HS-5 (cell line): ENCODE data around the gene PALD1.

Source experiments
- DNase-seq: peaks from one replicate; pipeline ENCODE4 v3.0.0-alpha.2; 2012; ENCODE audit warnings: low read depth

PALD1 gene

DNA sequence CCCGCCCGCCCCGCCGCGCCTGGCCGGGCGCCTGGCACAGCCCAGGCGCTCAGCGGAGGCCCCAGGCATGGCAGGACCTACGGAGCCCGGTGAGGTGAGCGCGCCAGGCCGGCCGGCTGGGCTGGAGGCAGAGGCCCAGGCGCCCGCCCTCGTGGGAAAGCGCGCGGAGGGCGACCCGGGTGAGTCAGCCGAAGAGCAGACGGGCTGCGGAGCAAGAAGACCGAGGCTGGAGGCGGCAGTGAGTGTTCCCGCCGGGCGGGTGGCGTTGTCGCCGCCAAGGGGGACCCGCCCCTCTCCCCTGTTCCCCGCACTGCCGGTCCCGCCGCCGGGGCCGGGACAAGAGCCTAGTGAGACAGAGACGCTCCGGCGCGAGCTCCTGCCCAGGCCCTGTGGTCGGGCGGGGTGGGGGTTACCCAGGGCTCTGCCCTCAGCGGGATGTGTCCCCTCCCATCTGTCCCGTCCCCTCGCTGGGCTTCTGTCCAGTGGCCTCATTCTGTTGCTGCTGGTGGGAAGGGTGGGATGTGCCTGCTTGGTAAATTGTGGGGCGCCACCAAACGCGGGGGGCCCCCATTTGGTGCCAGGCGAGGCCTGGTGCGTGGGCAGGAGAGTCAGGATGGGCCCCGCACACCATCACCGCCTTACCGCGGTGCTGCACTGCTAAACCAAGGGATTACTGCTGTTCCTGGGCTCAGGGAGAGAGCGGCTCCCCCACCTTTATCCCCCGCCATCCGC is 20.1 kb upstream of the PALD1 start:
- DNase-seq: no peak

DNA sequence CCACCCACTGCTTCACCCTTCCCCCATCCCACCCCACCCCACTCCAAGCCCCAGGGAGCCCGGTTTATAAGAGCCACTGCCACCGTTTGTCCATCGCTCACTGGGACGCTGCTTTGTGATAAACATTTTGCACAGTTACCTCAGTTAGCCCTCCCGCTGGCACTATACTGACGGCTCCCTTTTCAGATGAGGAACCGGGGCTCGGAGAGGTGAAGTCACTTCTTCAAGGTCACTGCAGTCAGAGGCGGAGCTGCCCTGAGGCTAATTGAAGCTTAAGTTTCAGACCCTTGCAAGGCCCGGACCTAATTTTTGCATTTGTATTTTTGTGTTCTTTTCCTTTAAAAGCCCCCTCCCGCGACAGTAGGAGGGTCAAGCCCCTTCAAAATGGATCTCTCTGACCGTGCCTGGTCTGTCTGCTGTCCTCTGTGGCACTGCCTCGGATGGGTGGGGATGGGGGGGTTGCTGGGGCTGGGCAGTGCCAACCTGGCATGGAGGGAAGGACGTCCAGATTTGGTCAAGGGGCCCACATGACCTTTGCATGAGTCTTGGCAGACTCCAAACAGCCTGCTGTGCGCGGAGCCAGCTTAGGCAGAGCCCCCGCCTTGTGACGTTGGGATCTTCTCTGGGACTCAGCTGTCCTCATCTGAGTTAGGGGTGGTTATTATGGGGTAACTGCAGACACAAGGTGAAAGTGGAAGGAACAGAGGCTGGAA is 19.4 kb upstream of the PALD1 start:
- DNase-seq: no peak

DNA sequence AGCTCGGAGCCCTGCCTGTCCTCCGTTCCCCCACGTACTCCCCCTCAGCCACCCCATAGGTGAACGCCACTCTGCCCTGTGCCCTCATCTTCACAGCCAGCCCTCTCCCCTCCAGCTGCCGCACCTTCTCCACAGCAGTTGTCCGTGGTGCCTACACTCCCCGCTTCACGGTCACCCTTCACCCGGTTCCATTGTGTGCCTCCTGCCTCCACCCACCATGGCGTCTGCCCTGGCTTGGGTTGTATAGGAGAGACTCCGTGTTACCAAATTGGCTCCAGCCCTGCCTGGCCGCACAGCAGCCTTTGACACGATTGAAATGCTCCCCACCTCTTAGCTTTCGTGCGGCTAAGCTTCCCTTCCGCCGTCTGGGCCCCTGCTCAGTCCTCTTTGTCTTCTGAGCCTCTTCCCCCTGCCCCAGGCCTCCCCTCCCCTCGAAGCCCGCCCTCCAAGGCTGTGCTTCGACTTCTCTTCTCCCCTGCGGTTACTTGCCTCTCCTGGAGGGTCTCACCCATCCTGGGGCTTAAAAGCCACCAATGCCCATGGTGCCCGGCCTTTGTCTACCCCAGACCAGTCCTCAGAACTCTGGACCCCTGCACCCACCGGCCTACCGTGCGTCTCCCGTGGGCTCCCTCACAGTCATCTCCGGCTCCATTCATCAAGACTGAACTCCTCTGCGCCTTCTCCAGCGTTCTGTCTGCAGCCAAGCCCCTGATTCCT is 18.6 kb upstream of the PALD1 start:
- DNase-seq: no peak

DNA sequence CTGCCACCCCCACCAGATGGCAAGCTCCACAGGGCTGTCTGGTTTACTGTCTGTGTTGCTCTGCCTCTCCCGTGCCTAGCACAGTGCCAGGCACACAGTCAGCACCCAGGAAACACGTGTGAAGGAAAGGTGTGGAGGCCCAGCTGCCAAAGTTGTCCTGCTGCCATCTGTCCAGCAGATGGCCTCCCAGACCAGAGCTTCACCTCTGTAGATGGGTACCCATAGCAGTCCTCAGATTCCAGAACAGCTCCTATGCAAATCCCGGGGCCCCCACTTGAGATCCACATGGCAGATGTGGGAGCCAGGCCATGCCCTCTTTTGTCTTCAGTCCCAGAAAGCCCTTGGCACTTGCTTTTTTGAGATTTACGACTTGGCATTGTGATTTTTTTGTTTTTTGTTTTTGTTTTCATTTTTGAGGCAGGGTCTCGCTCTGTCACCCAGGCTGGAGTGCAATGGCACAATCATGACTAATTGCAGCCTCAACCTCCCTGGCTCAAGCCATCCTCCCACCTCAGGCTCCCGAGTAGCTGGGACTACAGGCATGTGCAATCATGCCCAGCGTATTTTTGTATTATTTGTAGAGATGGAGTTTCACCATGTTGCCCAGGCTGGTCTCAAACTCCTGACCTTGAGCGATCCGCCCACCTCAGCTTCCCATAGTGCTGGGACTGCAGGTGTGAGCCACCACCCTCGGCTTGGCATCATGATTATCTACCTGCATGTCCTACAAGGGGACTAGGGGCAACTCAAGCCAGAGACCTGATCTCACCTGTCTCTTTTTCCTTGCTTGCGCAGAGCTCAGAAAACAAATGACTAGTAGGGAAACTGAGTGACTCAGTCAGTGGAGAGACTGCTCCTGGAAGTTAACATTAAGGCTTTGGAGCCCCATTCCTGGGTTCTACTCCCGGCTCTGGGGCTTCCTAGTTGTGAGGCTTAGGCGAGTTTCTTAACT is 16.9 kb upstream of the PALD1 start:
- no peak for DNase-seq

DNA sequence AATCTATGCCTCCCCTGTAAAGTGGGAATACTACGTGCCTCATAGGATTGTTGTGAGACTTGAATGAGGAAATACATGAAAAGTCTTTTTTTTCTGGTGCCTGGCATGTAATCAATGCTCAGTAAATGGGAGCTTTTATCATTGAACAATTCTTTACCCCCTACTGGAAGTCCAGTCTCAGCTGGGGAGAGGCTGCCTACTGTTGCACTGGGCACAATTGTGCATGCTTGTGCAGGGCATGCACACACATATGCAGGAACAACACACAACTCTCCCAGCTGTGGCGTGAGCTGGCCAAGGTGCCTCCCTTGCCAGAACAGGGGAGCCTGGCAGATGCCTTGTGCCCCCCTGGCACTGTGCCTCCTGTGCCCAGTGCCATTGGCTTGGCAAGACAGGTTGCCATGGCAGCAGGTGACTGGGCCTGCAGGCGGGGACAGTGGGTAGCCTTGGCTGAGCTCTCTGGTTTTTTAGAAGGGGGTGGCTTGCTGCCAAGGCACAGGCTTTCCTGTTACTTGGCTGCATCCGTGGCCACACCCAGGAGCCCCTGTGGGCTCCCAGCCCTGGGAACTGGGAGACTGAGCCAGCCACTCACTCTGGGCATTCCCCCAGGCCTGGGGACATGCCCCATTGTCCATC is 16.1 kb upstream of the PALD1 start:
- no peak for DNase-seq

DNA sequence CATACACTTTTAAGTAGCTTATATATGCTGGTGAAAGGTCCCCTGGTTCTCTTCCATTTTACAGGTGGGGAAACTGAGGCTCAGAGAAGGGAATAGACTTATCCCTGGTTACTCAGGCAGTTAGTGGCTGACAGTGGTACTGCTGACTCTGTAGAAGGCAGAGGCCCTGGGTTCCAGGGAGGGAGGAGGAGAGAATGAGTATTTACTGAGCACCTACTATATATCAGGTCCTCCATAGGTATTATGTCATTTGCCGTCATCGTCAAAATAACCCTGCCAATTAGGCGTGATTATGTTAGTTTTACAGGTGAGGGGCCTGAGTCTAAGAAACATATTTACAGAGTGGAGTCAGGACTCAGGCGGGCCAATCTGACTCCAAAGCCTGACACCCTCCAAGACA is 13.3 kb upstream of the PALD1 start:
- no peak for DNase-seq

DNA sequence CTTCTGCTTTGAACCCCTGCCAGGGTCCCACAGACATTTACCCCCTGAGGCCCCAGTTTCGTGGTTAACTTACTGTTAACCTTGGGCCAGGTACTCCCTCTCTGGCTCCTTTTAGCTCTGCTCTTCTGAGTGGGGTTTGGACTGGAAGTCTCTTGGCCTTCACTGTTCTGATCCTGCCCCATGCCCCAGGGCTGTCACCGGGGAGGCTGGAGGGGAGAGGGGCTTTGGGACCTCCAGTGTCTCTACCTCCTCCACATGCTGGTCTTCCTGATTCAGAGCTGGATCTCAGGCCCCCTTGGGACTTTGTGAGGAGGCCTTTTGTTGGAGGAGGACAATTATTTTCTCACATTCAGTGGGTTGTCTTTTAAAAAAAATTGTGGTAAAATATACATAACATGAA is 12.7 kb upstream of the PALD1 start:
- DNase-seq: no peak

DNA sequence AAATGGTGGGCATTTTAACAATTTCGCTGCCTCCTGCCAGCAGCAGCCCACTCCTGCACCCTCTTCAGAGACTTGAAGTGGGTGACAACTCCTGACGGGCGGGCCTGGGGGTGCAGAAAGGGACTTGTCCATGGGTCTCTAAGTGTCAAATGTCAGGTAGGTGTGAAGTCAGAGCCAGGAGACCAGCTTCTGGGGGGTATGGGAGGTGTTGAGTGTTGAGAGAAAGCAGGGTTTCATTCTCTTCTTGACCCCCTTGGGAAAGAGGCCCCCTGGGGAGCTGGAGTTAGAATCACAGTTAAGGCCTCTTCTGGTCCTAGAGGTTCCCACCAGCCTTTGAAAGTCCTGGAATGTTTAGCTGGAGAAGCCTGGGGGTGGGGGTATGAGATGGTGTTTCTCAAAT is 11.6 kb upstream of the PALD1 start:
- DNase-seq: no peak

DNA sequence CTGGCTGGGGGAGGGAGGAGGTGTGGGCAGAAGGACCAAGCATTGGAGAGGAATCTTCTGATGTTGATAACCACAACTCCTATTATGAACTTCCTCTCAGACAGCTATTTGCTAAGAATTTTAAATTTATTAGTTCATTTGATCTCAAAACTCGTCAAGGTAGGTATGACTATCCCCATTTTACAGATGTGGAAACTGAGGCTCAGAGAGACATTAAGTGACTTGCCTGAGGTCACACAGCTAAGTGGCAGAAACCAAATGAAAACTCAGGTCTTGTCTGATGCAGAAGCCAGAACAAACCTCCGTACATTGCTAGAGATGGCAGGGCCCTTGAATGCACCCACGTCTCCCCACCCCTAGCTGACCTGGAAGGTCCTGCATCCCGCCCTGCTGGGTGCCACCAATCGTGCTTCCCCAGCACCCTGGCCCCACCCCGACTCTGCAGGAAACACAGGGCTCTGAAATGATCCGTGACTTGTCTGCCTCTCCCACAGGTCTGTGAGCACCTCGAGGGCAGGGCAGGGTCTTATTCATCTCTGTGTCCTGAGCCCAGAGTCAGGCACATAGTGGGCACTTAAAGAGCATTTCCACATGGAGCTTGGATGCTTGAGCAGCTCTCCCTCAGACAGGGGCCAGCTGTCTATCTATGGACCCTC is 5.6 kb upstream of the PALD1 start:
- no peak for DNase-seq

DNA sequence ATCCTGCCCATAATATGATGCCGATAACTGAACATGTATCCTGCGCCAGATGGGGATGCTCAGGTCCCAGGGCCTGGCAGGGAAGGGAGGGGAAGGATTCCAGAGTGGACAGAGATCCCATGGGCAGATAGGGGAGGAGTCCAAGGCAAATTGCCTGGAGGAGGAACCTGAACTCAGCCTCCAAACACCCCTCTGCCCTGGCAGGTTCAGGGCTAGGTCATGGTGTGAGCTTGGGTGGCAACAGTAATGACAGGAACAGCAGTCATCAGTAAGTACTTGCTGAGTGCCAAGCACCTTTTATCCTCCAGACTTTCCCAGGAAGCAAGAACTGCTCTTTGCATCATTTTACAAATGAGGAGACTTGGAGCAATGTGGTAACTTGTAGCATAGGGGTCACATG is 3.8 kb upstream of the PALD1 start:
- no peak for DNase-seq

DNA sequence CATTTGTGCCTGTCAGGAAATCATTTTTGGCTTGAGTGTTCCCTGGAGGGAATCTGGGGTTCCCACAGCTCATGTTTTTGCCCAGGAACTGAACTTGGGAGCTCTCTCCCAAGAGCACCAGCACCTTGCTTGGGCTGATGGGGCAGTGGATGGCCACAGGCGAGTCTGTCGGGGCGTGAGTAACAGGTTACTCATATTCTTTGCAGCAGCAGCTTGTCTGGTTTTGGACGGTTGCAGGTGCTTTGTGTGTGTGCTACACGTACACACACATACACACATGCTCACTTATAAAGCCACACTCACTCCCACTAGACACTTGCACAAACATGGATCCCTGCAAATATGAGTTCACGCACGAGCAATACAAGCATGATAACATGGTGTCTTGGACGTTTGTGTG is 2.9 kb upstream of the PALD1 start:
- no peak for DNase-seq

DNA sequence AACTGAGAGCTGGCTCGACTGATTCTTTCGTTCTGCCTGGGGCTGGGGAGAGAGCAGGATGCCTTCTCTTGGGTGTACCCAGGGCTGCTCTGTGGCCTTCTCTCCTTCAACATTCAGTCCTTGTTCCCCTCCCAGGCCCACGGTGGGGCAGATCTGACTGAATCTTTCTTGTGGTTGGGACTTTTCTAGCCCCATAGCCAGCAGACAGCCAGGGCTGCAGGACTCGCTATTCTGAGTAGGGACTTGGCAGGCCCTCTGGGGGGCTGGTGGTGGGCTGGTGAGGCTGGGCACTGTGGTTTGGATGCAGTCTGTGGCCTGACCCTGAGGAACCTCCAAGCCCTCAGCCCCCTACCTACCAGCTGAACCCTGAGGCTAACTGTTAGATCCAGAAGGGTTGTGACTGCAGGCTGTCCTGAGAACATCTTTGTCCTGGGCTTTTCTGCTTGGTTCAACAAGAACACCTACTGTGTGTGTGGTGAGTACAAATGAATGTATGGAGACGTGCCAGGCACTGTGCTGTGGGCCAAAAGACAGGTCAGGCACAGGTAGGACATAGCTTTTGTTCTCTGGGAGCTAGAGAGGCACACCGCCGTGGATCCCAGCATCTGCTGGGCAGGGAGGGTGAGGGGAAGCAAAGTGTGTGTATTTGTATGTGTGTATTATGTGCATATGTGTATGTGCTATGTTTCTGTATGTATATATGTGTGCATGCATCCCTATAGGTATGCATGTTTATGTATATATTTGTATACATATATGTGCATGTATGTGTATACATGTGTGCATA is 2.1 kb upstream of the PALD1 start:
- no peak for DNase-seq

DNA sequence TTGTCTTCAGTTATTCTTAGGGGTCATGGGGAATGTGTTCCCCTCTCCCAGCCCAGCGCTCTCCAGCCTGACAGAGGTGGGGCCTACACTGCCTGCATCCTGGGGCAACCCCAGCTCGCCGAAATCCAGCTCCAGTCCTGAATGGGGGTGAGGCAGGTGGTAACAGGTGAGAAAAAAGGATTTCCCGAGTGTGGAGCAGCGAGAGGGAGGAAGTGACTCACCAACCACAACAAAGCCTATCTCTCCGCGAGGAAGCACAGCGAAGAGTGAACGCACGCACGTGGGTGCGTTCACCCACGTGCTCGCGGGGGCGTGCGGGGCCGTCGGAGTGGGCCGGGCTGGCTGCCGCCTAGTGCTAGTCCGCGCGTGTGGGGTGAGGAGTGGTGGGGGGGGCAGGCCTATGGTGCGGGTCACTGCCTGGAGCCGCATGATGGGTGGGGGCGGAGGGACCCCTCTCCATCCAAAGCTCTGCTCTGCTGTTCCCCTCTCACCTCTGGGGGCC is 855 bp upstream of the PALD1 start:
- DNase-seq: no peak

DNA sequence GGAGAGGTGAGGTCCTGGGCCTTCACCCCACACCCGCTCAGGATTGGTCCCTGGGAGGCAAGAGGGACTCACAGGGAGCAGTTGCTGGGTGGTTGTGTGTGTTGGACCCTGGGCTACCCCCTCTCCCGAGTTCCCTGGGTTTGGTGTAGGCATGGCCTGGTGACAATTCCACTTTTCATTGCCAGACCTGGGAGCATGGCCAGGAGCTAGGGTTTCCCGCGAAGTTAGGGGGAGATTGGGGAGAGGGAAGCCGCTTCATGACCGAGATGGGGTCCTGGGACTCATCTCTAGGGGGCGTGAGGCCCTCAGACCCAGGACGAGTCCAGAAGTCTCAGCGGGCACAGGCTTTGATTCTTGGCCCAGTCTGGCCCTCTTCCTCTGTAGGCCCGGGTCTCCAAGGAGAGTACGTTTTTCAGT is 606 bp downstream of the PALD1 start:
- no peak for DNase-seq

DNA sequence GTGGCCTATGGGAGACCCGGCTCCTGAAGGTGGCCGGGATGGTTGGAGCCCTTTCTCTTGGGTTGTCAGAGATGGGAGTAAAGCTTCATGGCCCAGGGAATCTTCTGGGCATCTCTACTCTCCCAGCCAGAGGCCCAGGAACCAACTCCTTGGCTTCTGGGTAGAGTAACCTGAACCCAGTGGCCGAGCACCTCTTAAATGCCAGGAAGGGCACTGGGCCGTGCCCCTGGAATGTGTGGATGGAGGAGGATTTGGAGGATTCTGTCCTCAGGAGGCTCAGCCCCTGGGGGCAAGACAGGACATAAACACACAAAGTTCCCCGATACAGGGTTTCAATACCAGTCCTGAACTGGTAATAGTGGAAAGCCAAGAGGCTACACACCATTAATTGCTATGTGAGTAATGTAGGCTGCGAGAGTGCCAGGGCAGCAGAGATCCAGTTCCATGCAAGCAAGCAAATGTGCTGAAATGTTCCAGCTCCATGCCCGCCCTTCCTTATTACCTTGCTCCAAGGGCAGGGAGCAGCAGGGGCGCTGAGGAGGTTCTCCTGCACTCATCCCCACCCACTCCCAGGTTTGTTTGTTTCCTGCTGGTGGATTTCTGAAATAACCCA is 1.2 kb downstream of the PALD1 start:
- DNase-seq: no peak

DNA sequence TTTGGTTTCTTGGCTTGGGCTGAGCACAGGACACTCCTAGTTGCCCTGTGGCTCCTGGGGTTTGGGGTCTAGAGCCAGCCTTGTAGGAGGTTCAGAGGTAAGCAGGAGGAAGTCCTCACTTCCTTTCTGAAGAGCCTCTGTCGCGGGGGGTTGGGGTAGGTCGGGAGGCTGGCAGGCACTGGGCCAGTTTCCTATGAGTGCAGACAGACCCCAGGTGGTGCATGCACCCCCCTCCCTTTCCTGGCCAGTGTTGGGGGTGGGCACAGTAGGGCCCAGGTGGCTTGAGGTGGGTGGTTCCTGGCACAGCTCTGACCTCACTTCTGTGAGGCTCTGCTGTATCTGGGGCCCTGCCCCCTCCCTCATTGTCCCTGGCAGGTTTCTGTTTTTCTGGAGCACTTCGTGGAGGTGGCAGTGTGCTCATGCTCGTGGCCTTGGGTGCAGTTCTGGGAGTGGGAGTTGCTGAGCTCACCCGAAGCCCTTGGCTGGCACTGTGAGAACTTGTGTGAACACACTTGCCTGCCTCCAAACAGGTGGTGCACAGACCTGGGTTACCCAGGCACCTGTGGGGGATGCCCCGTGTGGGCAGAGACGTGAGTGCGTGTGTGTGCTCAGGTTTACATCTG is 1.8 kb downstream of the PALD1 start:
- DNase-seq: no peak

DNA sequence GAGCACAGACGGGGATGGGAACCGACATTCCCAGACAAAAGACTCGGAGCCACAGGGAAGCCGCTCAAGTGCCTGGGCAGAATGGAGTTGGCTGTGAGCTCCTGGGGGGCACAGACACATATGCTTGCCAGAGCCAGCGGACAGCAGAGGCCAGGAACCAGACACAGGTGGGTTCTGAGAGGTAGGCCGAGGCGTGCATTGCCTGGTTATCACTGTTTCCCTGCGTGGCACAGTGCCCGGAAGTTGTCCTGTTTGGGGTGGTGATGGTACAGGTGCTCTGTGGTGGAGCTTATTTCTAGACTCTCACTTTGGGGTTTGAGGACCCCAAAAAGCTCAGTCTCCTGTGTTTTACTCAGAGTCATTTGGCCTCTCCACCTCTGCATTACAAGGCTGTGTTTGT is 2.5 kb downstream of the PALD1 start:
- DNase-seq: no peak

DNA sequence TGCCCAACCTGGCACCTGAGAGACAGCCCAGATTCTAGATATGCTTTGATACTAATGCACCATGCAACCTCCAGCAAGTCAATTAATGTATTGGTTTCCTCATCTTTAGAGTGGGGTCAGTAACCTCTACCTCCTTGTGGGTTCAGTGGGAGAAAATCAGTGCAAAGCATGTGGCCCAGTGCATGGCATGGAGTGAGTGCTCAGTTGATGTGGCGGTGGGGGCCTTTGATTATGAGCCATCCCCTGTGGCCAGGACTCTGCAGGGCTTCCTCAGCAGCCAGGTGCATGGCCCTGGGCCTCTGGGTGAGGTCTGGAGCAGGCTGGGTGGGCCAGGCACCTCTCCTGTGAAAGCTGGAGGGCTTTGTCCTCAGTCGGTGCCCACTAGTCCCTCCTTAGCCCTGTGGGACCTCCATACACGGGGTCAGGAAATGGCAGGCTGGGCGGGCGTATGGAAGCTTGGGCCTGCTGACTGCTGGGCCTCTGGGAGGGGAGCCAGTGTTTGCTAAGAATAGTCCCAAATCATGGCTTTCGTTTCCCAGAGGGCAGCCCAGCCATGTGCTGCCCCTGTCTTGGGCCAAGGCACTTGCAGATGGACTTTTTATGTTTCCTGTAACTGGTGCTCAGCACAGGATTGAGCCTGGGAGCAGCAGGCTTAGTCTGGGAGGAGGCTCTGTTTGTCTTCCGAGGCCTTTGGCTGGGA is 3.4 kb downstream of the PALD1 start:
- DNase-seq: no peak
